ENCODE results near the gene PLCXD3.

Gene PLCXD3

GRCh38 chr5:41412496-41412895, 97.9 kb downstream of the PLCXD3 start:
- DNase-seq, result no peak

- no peak for DNase-seq
Observed at GRCh38 chr5:41410737-41411136, 99.7 kb downstream of the PLCXD3 start.

DNA sequence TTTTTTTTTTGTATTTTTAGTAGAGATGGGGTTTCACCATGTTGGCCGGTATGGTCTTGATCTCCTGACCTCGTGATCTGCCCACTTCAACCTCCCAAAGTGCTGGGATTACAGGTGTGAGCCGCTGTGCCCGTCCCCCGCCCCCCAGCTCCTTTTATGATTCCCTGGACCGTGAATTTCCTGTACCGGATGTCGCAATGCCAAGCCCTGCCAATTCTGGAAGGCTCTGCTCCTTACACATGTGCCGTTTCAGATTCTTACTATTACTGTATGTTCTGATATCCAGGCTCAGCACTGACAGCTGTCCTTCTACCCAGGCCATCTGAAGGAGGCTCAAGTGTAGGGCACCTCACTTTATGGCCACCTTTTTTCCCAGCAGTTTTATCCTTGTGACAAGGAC, 100.1 kb downstream of the PLCXD3 start:
- no peak for DNase-seq

GRCh38 chr5:41408676-41409443, 101.5 kb downstream of the PLCXD3 start:
- DNase-seq, result no peak

GRCh38 chr5:41406936-41407335, 103.5 kb downstream of the PLCXD3 start:
- no peak for DNase-seq

GRCh38 chr5:41406424-41406823, 104.0 kb downstream of the PLCXD3 start:
- no peak for DNase-seq

DNA sequence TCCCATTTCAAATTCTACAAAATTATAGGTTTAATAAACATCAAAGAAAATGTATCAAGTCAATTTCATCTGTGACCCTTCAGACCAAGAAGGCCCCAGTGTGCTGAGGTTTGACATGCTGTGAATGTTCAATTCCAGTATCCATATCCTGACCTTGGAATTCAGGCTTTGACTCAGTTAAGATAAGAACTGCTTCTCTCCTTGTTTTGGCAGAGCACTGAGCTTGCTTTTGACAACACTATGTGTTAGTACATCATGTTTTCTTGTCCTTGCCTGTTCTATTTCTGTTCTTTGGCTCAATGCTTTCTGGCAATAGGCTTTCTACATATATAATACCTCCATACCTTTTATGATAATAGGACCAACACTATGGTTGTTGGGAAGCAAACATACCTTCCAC, 105.6 kb downstream of the PLCXD3 start:
- no peak for DNase-seq

DNA sequence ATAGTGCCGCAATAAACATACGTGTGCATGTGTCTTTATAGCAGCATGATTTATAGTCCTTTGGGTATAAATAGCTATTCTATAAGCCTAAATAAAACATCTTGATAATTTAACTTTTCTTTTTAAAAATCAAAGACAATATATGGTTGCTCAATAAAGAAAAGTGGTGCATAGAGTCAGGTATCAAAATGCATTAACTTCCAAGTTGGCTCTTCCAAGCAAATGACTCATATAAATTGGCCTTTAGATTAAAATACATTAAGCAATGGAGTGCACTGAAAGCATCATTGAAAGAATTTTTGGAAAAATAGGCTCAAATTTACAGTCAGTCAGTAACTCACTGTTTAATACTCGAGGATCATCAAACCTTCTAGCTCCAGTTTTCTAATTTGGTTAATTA, 106.6 kb downstream of the PLCXD3 start:
- DNase-seq, result no peak

DNA sequence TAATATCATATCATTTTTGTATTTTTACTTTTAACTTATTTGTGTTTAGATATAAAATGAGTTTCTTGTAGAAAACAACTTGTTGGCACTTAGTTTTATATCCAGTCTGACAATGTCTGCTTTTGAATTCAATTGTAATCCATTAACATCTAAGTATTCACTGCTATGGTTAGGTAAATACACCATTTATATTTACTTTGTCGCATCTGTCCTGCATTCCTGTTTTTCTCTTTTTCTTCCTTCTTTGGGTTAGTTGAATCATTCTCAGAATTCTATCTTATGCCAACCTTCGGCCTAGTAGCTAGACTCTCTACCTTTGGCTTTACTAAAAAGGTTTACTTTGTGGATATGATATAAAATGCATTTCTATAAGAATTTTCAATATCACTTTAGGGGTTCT, 107.6 kb downstream of the PLCXD3 start:
- no peak for DNase-seq

- no peak for DNase-seq
Observed at GRCh38 chr5:41399839-41400238, 110.6 kb downstream of the PLCXD3 start.

GRCh38 chr5:41392016-41392415, 118.4 kb downstream of the PLCXD3 start:
- DNase-seq, result no peak

GRCh38 chr5:41374631-41375030, 135.8 kb downstream of the PLCXD3 start:
- no peak for DNase-seq

GRCh38 chr5:41373230-41373629, 137.2 kb downstream of the PLCXD3 start:
- no peak for DNase-seq

DNA sequence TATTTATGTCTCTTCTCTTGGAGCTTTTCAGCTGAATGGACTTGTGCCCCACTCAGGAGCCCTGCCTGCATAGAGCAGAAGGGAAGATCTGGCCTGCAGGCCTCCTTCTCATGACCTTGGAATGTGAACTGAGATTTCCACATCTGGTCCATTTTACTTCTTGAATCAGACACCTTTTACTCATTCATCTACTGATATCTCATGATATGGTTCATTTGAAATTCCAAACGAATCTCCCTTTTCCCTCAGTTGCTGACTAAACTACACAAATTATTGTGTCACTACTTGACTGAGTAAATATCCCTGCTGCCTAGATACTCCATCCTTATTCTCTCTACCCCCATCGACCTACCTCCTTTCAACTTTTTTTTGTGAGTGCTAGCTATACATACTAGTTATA, 138.7 kb downstream of the PLCXD3 start:
- no peak for DNase-seq

GRCh38 chr5:41370482-41370881, 139.9 kb downstream of the PLCXD3 start:
- no peak for DNase-seq

DNA sequence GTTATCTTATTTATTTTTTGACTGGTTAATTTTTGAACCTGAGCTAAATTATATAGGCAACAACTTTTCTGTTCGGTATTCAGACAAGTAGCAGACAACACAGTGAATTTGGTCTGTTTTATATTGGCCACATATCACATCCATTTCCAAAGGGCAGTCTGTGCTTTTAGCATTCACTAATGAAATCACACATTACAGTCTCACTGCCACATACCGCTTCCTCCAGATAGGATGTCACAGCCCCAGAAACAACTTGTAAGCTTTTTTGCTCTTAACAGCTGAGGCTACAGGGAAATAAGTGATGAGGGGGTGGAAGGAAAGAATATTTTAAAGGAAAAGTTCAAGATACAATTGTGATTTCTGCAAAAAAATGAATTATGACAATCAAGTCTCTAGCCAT, 140.6 kb downstream of the PLCXD3 start:
- DNase-seq, result no peak

DNA sequence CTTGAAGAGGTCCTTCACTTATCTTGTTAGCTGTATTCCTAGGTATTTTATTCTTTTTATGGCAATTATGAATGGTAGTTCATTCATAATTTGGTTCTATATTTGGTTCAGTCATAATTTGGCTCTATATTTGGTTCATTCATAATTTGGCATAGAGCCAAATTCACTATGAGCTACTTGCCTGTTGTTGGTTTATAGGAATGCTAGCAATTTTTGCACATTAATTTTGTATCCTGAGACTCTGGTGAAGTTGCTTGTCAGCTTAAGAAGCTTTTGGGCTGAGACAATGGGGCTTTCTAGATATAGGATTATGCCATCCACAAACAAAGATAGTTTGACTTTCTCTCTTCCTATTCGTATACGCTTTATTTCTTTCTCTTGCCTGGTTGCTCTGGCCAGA, 142.2 kb downstream of the PLCXD3 start:
- no peak for DNase-seq

DNA sequence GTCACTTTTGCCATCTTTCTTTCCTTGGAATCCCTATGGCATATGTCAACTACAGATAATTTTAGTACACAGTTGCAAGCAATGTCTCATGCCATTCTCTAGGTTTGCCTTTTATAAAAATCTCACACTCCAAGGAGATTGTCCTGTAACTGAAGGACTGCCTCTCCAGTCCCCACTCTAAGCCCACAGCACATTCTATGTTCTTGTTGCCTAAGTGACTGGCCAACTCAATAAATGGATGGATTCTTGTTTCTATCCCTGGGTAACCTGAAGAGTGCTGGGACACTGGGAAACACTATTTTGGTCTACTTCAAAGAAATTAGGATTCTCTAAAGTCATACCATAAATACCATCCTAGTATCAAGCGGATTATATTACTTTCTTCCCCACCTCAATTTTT, 145.0 kb downstream of the PLCXD3 start:
- no peak for DNase-seq

- DNase-seq, result no peak
Observed at GRCh38 chr5:41364346-41364745, 146.1 kb downstream of the PLCXD3 start.

DNA sequence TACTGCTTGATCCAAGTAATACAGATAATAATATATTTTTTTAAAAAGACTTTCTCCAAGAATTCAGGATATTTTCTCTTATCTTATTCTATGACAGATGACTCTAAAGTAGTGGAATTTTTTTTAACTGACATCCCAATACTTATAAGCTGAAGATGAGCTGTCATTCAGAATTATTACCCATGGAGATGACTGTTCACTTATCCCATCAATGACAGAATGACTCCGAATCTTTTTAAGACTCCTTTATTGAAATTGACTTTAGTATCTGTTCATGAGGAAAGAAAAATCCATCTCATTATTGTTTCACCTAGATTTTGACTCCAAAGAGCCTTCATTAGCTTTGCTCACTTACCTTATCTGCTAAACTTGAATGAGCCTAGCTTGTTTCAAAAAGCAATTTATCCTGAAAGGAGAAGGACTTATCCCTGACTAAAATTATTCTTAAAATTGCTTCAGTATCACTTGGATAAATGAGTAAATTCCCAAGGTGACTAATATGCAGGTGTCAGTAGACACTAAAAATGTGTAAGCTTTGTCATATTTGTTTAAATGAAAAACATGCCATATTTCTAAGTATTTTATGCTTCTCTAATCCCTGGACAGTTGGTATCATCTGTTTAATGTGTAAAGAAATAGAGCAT, 146.9 kb downstream of the PLCXD3 start:
- no peak for DNase-seq

GRCh38 chr5:41356786-41357185, 153.6 kb downstream of the PLCXD3 start:
- DNase-seq, result no peak

- DNase-seq, result no peak
Observed at GRCh38 chr5:41349846-41350245, 160.6 kb downstream of the PLCXD3 start.

- no peak for DNase-seq
Observed at GRCh38 chr5:41347569-41347968, 162.8 kb downstream of the PLCXD3 start.

- no peak for DNase-seq
Observed at GRCh38 chr5:41346609-41347008, 163.8 kb downstream of the PLCXD3 start.

DNA sequence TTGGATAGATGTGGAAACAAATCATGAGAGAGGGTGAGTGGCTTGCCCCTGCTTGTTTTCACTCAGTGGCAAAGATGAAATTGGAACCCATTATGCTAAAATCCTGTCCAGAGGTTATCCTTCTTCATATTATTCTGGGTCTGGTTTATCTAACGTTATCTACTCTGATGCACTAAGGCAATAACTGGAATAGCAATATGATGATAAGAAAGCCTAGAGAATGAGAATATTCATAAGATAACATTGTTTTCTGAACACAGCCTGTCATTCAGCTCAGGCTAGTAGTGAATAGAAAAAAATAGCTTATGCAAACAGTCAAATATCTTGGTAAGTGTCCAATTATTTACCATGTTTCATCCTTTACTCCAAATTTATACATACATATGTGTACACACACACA, 165.1 kb downstream of the PLCXD3 start:
- no peak for DNase-seq
